OCI-LY7 (cell line): ENCODE data around the gene SPAG16.

ENCODE experiments used
- CTCF ChIP-seq: fragments of 200-600 bp; sonication (generic); conservative IDR thresholded peaks from 2 replicates; pipeline ENCODE4 v1.5.1; 2014; ENCODE audit warnings: mild to moderate bottlenecking, antibody characterized with exemption, low read length, moderate library complexity, mixed read lengths
- EZH2phosphoT487 ChIP-seq: fragments of 200-600 bp; sonication (generic); IDR thresholded peaks from 2 replicates; pipeline ENCODE4 v1.6.1; 2018; ENCODE audit warnings: low read depth, borderline replicate concordance, mild to moderate bottlenecking, mixed run types, antibody characterized with exemption, low read length, moderate library complexity, mixed read lengths

GRCh38 chr2:214297423-214297822 is 1013.2 kb downstream of the SPAG16 start:
- TF ChIP-seq CTCF (no peak), EZH2phosphoT487 (no peak)
